Colon (tissue), 2 donors: ENCODE measurements around the gene ESRRG.

Experiments used
- FAIRE-seq: peaks from 2 replicates; lab custom pipeline; 2012; peaks lifted over from hg19 to GRCh38; lab: Jason Lieb, UNC
- donor health status: control.
- donor health status: control.

The ESRRG gene

DNA sequence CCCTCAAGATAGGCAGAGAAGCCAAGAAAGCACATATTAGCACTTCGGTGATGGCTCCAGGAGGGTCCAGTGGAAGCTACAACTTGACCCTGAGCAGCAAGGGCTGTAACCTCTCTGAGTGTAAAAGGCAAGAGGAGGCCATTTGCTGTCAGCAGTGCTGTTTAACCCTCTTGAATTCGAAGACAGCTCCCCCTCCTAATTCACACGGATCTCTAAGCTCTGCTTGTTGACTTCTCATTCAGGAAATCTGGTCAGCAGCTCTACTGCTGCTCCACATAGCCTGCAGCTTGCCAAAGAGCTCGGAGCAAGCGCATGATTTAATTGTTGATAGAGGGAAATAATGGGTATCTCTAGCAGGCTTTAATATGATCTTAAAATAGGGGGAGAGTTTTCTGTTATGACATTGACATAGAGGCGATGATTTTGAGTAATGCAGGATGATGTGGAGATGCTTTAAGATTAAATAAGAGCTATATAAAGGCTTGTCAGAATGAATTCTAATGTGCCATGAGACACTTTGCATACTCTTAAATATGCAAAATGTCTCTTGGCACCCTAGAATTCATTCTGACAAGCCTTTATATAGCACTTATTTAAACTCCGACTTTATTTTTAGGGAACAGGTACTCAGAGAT, 220.6 kb downstream of the ESRRG start:
- no peak for FAIRE-seq

DNA sequence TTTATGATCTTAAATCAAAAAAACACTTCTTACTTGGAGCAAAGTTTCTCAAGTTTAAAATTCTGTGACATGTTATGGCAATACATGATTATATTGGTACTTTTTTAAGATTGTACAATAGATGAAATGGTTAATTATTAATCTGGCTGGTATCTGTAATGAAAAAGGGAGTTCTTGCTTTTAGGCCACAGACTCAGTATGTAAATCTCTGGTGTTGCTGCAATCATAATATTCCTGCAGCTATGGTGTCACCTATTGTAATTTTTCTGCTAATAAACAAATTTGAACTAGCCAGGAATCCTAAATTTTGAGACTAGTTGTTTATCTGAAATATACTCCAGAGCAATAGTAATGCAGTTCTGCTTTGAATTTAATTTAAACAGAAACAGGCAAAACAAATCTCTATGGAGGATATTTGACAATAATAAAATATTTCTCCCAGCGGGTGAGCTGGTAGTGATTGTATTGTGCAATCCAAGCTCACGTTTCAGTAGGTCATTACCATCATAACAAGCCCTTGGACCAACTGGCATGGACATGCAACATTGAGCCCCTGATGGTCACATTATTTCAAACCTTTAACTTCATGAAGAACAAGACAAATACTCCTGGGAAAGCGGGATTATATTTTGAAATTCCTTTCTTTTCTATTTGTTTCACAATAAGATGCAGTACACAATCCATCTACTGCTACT, 222.8 kb downstream of the ESRRG start:
- no peak for FAIRE-seq

DNA sequence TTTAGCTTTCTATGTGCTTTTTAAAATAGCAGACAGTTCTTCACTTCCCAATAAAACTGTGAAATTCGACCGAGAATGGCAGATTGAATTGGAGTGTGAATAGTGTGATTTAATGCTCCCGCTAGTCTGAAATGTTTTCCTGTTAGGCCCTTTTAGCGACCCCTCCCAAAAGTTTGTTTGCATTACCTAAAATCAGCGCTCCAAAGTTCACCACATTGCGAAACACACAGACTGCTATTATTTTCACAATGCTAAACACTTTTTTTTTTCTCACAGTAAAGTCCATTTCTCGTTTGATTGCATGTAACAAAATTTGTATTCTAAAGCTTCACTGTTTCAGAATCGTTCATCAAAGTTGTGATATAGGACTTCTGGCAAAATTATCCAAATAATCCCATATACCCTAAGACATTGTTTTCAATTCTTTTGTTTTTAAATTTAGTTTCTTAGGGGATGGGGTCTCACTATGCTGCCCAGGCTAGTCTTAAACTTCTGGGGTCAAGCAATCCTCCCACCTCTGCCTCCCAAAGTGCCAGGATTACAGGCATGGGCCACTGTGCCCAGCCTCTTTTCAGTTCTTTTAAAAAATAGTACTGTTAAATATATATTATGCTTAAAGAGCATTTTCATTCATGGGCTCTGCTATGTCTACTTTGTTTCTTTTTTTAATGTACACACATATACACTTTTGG, 223.5 kb downstream of the ESRRG start:
- FAIRE-seq = no peak

GRCh38 chr1:216498277-216498676, 225.0 kb downstream of the ESRRG start:
- FAIRE-seq = no peak

DNA sequence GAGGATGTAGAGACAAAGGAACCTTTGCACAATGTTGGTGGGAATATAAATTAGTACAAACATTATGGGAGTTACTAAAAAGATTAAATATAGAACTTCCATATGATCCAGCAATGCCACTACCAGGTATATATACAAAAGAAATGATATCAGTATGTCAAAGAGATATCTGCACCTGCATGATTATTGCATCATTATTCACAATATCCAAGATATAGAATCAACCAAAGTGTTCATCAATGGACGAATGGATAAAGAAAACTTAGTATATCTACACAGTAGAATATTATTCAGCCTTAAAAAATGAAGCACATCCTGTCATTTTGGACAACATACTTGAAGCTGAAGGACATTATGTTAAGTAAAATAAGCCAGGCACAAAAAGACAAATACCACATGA, 238.2 kb downstream of the ESRRG start:
- FAIRE-seq = no peak

DNA sequence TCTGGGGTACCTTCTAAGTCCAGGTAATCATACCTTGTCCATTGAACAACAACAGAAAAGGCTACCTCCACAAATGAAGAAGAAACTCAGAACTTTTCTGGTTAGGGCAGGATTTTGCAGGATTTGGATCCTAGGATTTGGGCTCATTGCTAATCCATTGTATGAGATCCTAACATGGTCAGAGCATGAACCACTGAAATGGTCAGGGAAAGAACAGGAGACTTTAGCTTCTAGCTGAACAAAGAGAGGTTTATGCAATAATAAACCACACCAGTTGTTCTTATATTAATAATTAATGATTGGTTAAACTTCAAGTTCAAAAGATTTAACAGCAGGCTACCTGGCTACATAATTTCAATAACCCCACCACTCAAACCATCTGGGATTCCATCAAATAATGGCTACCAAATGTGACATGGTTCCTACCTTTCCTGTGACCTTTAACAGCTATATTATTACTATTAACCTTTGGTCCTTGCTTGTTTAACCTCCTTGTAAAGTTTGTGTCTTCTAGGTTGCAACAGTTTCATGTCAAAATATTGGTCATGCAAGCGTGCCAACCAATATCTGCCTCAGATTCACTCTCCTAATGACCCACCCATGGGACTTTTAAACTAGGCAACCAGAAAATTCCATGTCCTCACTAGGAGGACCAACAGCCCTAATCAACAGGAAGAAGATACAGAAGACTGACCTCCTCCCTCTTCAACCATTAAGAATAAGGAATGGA, 239.4 kb downstream of the ESRRG start:
- FAIRE-seq = no peak

DNA sequence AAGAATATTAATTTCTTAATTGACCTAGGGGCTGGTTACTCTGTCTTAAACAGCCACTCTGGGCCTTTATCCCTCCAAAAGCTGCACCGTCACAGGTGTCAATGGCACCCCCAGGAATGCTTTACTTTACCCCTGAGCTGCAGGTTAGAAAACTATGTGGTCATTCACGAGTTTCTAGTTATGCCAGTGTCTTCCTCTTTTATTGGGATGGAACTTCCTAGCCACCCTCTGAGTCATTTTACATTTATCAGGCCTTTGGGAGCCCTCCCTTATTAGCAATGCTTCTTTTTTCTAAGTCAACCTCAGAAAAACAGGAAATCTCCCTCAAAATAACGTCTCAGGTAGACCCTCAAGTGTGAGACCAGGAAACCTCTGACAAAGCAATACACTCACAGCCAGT, 240.6 kb downstream of the ESRRG start:
- no peak for FAIRE-seq

GRCh38 chr1:216478238-216478637, 245.0 kb downstream of the ESRRG start:
- FAIRE-seq = no peak

DNA sequence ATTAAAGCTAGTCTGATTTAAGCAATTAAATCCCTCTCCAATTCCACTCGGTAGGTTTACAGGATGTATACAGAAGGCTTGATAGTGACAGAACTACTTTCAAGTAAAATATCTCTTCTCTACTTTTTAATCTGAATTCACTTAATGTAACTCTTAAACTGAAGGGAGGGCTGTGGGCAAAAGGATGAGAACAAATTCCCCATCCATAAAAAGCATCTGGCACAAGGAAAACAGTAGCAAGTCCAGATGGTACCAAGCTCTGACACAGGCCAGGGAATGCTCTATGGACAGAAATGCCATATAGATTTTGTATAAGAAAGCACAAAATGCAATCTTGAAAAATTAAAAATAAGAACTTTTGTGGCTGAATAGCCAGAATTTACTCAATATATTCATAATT, 246.9 kb downstream of the ESRRG start:
- FAIRE-seq = no peak

- no peak for FAIRE-seq
These were observed 247.5 kb downstream of the ESRRG start for GRCh38 chr1:216475659-216476276.

GRCh38 chr1:216466162-216466801, 256.9 kb downstream of the ESRRG start:
- no peak for FAIRE-seq

DNA sequence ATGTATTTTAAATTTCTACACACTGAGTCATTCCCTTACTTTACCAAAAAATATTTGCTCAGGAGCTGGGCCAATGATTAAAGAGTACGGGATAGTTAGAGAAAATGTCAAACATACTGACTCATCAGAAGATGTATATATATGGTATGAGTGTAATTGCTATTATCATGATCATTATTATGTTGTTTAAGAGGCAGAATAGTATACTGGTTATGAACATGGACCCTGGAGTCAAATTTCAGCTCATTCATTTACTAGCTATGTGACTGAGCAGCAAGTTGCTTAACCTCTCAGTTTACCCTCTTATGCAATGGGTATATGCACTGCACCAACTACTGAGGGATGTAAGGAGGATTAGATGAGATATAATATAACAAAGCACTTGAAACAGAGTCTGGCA, 258.7 kb downstream of the ESRRG start:
- no peak for FAIRE-seq

DNA sequence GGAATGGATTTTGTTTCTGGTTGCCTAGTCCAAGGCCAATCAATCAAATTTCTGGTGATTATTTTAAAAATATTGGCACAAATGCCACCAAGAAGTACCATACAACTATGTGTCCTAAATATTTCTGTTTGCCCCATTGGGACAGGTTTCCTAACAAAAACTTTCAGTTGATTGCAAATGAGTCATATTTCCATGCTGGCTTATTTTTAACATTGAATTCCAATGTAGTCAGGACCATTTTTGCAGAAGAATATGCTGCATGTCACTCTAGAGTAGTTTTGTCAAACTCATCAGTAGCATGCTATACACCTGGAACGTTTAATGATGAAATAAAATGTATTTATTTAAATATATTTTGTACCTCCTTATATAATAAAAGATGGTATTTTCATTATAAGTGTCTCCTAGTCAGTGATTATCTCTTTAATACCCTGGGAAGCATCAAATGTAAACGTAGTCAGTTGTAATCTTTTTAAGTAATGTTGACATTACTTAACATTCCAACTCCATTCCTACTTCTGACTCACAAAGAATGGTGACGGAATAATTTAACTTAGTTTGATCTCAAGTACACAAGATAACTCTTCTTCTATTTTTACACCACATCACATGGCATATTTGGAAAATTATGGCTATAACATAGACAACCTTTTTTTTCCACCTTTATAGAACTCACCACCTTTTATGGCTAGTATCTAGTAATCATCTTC, 261.0 kb downstream of the ESRRG start:
- no peak for FAIRE-seq

- FAIRE-seq = no peak
These were observed 261.8 kb downstream of the ESRRG start for GRCh38 chr1:216461466-216461865.

- no peak for FAIRE-seq
These were observed 263.5 kb downstream of the ESRRG start for GRCh38 chr1:216459651-216460207.

DNA sequence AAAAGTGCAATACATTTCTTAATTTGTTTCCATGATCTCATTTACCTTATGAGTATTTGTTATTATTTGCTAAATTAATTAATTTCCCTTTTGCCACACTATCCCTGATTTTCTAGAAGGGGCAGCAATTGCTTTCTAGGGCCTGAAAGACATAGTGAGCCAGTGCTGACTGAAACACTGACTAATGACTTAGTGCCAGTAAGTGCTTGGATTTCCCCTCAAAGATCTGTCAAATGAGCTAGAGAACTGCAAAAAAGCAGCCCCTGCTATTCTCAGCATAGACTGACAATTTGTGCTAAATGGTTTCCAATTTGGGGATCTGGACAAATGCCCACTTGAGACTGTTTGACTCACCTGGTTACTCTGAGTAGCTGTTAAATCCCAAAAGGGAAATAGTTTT, 264.4 kb downstream of the ESRRG start:
- FAIRE-seq = no peak

GRCh38 chr1:216457356-216457755, 265.9 kb downstream of the ESRRG start:
- no peak for FAIRE-seq

DNA sequence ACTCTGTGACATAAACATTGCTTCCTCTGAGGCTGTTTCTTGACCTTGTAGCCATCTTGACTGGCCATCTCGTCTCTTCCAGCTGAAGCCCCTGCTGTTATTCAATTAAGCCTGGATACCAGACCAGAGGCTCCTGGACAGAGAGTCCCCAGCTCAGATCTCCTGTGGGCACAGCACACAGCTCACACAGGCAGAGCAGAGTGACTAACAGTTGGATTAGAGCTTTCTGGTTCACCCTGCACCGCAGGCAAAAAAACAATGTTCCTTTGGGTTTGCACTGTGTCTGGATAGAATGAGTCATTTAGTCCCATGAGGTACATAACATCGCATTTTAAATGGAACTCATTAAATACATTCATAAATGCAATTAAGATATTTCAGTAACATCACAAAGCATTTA, 266.5 kb downstream of the ESRRG start:
- FAIRE-seq = no peak

DNA sequence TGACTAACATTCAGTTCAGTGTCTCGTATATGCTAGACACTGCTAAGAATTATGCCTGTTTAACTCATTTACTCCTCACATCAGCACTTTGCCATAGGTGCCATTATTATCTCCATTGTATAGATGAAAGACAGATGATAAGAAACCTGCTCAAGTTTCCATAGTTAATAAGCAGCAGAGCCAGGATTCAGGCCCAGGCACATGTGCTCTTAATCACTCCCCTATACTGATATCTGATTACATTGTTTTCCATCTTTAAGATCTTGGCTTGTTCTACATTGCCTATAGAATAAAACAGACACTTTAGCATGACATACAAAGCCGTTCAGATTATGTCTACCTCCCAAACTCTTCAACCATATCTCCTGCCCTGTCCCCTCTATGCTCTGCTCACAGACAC, 269.5 kb downstream of the ESRRG start:
- FAIRE-seq = no peak
